ENCODE measurements around the gene SRSF3.

DNA sequence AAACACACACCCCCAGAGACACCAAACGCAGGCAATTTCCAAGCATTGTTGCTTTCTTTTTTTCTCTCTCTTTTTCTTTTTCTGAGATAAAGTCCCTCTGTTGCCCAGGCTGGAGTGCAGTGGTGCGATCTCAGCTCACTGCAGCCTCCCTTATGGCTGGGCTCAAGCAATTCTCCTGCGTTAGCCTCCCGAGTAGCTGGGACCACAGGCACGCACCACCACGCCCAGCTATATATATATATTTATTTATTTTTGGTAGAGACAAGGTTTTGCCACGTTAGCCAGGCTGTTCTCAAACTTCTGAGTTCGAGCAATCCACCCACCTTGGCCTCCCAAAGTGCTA, 14.0 kb upstream of the SRSF3 start:
- TF ChIP-seq, protein P1, sequence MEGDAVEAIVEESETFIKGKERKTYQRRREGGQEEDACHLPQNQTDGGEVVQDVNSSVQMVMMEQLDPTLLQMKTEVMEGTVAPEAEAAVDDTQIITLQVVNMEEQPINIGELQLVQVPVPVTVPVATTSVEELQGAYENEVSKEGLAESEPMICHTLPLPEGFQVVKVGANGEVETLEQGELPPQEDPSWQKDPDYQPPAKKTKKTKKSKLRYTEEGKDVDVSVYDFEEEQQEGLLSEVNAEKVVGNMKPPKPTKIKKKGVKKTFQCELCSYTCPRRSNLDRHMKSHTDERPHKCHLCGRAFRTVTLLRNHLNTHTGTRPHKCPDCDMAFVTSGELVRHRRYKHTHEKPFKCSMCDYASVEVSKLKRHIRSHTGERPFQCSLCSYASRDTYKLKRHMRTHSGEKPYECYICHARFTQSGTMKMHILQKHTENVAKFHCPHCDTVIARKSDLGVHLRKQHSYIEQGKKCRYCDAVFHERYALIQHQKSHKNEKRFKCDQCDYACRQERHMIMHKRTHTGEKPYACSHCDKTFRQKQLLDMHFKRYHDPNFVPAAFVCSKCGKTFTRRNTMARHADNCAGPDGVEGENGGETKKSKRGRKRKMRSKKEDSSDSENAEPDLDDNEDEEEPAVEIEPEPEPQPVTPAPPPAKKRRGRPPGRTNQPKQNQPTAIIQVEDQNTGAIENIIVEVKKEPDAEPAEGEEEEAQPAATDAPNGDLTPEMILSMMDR (IDR thresholded peaks at IDR 0.05) = no peak
- TF ChIP-seq EZH2 (IDR thresholded peaks at IDR 0.05) (no peak), EZH2phosphoT487 (IDR thresholded peaks at IDR 0.05) (no peak)

Data from neural progenitor cell (in vitro differentiated cells).